Mammary epithelial cell (primary cell): Measurements from ENCODE around the gene PRKN.

Experiments used
- EZH2 ChIP-seq: IDR thresholded peaks from 2 replicates; pipeline ENCODE4 v1.6.1; 2012; ENCODE audit warnings: low read length, inconsistent platforms, borderline replicate concordance
- TF ChIP-seq, protein P1 (sequence below), 2 donors: IDR thresholded peaks in 1 of 2; conservative IDR thresholded peaks in 1 of 2; 2 replicates each; pipeline ENCODE4 v1.5.1; 2011 to 2012; ENCODE audit warnings: inconsistent platforms in 2 of 2, low read length in 2 of 2, mild to moderate bottlenecking in 2 of 2, control low read depth in 1 of 2, low read depth in 1 of 2; ENCODE audit not compliant: insufficient read depth in 1 of 2; ENCODE audit errors: extremely low read depth in 1 of 2

DNA sequence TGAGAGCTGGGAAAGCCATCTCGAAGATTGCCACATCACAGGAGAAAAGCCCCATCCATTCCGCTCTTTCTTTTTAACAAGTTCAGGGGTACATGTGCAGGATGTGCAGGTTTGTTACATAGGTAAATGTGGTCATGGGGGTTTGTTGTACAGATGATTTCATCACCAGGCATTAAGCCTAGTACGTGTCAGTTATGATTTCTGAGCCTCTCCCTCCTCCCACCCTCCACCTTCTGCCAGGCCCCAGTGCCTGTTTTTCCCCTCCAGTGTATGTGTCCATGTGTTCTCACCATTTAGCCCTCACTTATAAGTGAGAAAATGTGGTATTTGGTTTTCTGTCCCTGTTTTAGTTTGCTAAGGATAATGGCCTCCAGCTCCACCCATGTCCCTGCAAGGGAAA lies 887.2 kb downstream of the PRKN start:
- TF ChIP-seq, protein P1, sequence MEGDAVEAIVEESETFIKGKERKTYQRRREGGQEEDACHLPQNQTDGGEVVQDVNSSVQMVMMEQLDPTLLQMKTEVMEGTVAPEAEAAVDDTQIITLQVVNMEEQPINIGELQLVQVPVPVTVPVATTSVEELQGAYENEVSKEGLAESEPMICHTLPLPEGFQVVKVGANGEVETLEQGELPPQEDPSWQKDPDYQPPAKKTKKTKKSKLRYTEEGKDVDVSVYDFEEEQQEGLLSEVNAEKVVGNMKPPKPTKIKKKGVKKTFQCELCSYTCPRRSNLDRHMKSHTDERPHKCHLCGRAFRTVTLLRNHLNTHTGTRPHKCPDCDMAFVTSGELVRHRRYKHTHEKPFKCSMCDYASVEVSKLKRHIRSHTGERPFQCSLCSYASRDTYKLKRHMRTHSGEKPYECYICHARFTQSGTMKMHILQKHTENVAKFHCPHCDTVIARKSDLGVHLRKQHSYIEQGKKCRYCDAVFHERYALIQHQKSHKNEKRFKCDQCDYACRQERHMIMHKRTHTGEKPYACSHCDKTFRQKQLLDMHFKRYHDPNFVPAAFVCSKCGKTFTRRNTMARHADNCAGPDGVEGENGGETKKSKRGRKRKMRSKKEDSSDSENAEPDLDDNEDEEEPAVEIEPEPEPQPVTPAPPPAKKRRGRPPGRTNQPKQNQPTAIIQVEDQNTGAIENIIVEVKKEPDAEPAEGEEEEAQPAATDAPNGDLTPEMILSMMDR (conservative IDR thresholded peaks at IDR 0.05 in 1 of 2, IDR thresholded peaks at IDR 0.05 in 1 of 2; ENCODE audit: extremely low read depth in 1 of 2, insufficient read depth in 1 of 2, low read depth in 1 of 2, low read length in 2 of 2) = no peak
- no peak for TF ChIP-seq EZH2
